Measurements from ENCODE around the gene GOLGA6B.
"Not testable (repeated sequence)": the region's sequence is repeated elsewhere in the genome, so short reads cannot be mapped to it uniquely, and the experiment has no call there.

The GOLGA6B gene

GRCh38 chr15:72654397-72654796 lies at the start of gene GOLGA6B:
Gene GOLGA6B, plus strand, starts transcription at chr15:72654697. Its CDS starts 41 bp downstream, at chr15:72654738.
- DNase-seq (ENCODE audit: low read depth in 1 of 2, low spot score in 1 of 2), result not testable (repeated sequence)

DNA sequence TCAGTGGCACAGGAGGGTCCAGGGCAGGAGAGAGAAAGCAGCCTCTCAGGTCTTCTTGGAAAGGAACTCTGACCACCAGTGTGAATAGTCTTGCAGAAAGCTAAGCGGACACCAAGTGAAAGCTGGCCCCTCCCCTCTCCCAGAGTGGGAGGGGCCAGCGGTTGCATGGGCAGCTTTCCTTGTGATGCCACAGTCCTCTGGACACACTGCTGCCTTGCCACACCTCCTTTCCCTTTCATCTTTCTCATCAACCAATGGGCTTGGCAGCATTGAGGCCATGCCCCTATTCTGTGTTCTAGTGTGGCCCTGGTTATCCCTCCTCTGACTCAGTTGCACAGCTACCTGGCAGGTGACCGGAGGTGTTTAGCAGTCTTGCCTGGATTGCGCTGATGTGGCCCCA lies 49.7 kb upstream of the GOLGA6B start:
- DNase-seq (ENCODE audit: low read depth in 1 of 2, low spot score in 1 of 2), result no peak

- DNase-seq (ENCODE audit: low read depth in 1 of 2, low spot score in 1 of 2), result not testable (repeated sequence)
Observed at GRCh38 chr15:72608084-72608483, 46.4 kb upstream of the GOLGA6B start.

DNA sequence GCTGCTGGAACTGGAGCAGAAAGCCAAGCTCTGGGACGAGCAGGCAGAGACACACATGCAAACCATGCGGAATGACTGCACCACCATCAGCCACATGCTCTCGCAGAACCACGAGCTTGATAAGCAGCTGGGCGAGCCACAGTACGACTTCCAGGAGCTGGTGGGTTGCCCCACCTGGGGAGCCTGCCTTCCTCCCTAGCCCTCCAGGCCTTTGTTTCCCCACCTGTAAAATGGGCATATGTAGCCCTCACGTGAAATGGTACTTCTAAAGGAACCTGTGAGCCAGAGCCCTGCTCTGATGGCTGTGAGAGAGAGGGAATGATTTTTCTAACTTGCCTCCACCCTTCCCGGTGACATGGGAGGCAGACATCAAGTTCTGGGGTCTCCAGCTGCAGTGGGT lies 44.6 kb upstream of the GOLGA6B start:
- DNase-seq (ENCODE audit: low read depth in 1 of 2, low spot score in 1 of 2), result no peak

DNA sequence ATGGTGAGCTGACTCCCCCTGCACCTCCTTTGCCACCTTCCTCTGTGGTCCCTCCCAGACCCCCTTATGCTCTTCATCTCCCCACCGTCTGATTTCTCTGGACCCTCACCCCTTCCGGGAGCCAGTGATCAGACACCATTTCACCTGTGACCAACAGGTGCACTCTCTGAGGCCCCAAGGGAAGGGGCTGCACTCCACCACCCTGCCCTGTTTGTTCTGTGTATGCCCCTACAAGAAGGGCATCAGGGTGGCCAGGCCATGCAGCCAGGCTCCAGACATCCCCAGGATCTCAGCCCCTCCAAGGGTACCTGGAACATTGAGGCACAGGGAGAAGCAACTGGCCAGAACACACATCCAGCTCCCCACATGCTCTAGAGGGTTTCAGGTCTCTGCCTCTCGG lies 42.2 kb upstream of the GOLGA6B start:
- DNase-seq (ENCODE audit: low read depth in 1 of 2, low spot score in 1 of 2), result not testable (repeated sequence)

DNA sequence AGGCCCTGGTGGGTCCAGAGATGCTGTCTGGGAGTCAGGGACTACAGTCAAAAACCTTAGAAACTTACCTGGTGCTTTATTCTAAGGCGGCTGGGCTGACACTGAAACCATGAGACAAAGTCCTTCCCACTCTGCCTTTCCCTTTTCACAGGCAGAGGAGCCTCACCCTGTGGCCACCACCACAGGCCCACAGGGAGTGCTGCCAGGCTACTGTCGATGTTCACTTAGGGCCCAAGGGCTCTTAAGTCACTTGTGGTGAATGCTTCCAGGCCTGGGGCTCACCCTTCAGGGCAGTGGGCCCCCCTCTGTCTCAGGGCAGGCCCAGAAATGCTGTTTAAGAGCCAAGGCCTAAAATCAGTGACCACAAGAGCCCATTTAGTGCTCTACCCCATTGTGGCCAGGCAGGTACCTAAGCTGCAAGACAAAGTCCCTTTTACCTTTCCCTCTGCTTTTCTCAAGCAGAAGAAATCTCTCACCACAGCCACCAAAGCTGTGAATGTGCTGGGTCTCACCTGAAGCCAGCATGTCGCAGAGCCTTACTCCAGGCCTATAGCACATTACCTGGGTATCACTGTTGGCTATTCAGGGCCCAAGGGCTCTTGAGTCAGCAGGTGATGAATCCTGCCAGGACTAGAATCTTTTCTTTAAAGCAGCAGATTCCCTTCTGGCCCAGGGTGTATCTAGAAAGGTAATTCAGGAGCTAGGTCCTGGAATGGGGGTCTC lies 39.5 kb upstream of the GOLGA6B start:
- no peak for DNase-seq (ENCODE audit: low read depth in 1 of 2, low spot score in 1 of 2)

DNA sequence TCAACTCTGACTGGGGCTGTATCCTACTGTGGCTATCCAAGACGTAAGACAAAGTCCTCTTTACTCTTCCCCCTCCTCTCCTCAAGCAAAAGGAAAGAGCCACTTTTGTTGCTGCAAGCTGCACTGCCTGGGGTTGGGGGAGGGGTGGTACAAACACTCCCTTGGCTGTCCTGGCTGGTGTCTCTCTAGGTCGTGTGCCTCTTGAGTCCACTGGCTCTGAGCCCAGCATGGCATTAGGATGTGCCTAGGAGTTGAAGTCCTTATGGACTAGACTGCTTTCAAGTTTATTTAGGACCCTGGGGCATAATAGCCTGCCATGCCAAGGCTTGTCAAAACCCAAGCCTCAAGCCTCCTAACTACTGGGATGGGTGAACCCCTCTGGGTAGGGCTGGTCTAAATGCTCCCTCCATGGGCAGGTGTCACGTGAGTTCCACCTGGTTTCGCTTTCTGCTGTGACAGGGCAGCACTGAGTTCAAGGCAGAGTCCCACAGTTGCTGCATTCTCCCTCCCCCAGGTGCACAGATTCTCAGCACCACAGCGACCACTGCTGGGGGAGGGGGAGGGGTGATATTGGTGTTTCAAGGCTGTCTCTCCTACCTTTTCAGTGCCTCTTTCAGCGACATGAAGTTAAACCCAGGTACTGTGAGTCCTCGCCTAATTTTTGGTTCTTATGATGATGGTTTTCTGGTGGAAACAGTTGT lies 38.8 kb upstream of the GOLGA6B start:
- not testable (repeated sequence) for DNase-seq (ENCODE audit: low read depth in 1 of 2, low spot score in 1 of 2)

- DNase-seq (ENCODE audit: low read depth in 1 of 2, low spot score in 1 of 2), result no peak
Observed at GRCh38 chr15:72616491-72617210, 37.8 kb upstream of the GOLGA6B start.

DNA sequence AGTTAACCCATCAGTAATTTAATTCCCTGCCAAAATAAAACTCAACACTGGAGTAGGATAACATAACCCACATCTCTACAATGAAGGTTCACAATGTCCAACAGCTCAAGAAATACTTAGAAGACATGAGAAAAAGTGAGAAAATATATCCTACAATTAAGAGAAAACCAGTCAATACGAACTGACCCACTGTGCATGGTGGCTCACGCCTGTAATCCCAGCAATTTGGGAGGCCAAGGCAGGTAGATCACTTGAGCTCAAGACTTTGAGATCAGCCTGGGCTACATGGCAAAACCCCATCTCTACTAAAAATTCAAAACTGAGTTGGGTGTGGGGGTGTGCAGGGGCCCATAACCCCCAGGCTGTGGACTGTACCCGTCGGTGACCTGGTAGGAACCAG lies 30.6 kb upstream of the GOLGA6B start:
- not testable (repeated sequence) for DNase-seq (ENCODE audit: low read depth in 1 of 2, low spot score in 1 of 2)

DNA sequence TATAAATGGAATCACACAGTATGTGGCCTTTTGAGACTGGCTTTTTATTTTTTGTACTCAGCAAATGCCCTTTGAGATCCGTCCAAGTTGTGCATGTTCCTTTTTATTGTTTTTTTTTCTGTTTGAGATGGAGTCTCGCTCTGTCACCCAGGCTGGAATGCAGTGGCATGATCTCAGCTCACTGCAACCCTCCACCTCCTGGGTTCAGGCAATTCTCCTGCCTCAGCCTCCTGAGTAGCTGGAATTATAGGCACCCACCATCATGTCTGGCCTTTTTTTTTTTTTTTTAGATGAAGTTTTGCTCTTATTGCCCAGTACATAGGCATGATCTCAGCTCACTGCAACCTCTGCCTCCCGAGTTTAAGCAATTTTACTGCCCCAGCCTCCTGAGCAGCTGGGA lies 28.3 kb upstream of the GOLGA6B start:
- DNase-seq (ENCODE audit: low read depth in 1 of 2, low spot score in 1 of 2), result not testable (repeated sequence)

GRCh38 chr15:72628249-72629067 lies 26.0 kb upstream of the GOLGA6B start:
- DNase-seq (ENCODE audit: low read depth in 1 of 2, low spot score in 1 of 2), result not testable (repeated sequence)

DNA sequence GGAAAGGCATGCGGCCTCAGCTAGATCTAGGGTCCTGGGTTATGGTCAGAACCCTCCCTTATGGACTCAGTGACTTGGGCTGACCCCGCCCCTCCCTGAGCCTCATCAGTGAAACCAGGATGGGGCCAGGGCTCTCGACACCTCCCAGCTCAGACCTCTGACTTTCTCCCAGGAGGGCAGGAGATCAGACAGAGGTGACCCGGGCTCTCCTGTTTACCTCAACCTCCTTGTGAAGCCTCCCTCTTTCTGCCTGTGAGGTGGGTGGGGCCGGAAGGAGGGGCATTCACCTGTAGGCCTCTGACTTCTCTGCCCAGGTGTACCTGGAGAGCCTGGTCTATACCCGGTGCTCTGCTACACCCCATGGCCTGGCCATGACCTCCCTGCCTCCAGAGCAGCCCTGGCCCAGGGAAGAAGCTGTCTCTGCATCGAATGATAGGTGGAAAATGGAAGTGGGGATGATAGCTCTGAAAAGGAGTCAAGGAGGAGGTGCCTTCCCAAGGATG lies 25.4 kb upstream of the GOLGA6B start:
- not testable (repeated sequence) for DNase-seq (ENCODE audit: low read depth in 1 of 2, low spot score in 1 of 2)

DNA sequence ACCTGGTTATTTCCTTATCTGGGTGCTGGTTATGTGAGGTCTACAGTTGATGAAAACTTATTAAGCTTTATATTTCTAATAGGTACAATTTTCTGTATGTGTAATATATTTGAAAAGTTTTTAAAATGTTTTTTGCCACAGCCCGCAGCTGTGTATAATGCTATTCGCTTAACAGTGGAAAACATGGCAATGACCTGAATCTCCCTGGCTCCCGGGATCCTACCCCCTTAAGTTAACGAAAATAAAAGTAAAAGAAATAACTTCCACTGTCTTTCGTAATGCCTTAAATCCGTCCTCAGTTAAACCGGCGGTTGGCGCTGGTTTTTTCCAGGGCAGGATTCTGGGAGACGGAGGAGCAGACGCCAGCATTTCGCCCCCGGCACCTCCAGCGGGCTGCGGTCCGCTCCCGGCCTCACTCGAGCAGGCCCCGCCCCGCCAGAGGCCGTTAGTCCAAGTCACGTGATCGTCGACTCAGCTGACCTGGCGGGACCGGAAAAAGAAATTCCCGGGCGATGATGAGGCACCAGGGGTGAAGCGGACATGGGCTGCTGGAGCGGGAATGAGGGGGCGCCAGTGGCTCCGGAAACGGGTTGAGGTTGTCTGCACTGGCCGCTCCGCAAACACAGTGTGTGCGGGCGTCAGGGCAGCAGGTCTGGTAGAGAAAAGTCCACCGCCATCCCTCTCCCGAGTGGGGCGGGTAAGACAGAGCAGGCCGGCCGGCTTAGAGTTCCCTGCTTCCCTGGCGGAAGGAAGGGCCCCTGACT lies 17.8 kb upstream of the GOLGA6B start:
- DNase-seq (ENCODE audit: low read depth in 1 of 2, low spot score in 1 of 2), result peak in 1 of 2 donors; percentile 52

- not testable (repeated sequence) for DNase-seq (ENCODE audit: low read depth in 1 of 2, low spot score in 1 of 2)
Observed at GRCh38 chr15:72639759-72640483, 14.6 kb upstream of the GOLGA6B start.

DNA sequence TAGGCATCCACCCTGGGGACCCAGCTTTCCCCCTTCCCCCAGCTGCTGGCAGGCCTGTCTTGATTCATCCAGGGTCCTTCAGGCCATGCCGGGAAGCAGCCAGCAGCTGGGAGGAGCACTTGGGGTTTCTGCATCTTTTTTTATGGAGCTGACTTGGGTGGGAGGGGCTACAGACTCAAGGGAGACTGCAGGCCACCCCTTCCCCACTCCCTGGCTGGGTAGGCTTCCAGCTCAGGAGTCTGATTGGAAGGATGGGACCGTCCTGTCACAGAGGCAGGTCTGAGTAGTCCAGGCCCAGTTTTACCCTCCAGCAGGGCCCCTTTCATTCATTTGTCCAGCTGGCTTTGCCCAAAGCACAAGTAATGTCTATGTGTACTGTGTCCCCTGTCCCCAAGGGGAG lies 12.2 kb upstream of the GOLGA6B start:
- not testable (repeated sequence) for DNase-seq (ENCODE audit: low read depth in 1 of 2, low spot score in 1 of 2)

GRCh38 chr15:72648631-72649253 lies 5.8 kb upstream of the GOLGA6B start:
- not testable (repeated sequence) for DNase-seq (ENCODE audit: low read depth in 1 of 2, low spot score in 1 of 2)

- not testable (repeated sequence) for DNase-seq (ENCODE audit: low read depth in 1 of 2, low spot score in 1 of 2)
Observed at GRCh38 chr15:72656014-72656413, 1.5 kb downstream of the GOLGA6B start.

DNA sequence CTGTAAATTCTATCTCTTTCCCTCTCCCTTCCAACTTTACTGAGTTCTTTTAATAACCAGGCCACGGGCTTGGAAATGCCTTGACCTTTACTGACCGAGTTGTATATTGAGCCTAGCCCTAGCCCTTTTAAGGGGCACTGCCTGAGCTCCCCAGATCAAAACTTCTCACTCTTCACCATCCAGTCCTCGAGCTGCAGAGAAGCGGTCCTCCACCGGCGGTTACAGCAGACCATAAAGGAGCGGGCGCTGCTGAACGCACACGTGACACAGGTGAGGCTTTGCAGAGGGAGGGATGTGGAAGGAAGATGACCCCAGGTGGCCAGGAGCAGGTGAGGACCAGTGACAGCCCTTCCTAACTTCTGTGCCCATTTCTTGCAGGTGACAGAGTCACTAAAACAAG lies 6.6 kb downstream of the GOLGA6B start:
- DNase-seq (ENCODE audit: low read depth in 1 of 2, low spot score in 1 of 2), result not testable (repeated sequence)

GRCh38 chr15:72663931-72664330 lies 9.4 kb downstream of the GOLGA6B start:
- not testable (repeated sequence) for DNase-seq (ENCODE audit: low read depth in 1 of 2, low spot score in 1 of 2)

Data from stimulated activated CD4-positive, alpha-beta T cell treated with anti-CD3 and anti-CD28 coated beads, Interleukin-15, amount 100 ng/mL, for 1 hour (primary cell).